ENCODE data around the gene SFSWAP. TPM values are rescaled to one million over a fixed set of nuclear protein-coding genes. Genes with fewer than 3 reads are reported as not detected.

SFSWAP gene
- total and polyA plus RNA-seq, 2 of the 13 experiments (the other 11 are each of a cell fraction or from before 2014, with no cell fraction given) = 17.1 to 27.7 TPM

DNA sequence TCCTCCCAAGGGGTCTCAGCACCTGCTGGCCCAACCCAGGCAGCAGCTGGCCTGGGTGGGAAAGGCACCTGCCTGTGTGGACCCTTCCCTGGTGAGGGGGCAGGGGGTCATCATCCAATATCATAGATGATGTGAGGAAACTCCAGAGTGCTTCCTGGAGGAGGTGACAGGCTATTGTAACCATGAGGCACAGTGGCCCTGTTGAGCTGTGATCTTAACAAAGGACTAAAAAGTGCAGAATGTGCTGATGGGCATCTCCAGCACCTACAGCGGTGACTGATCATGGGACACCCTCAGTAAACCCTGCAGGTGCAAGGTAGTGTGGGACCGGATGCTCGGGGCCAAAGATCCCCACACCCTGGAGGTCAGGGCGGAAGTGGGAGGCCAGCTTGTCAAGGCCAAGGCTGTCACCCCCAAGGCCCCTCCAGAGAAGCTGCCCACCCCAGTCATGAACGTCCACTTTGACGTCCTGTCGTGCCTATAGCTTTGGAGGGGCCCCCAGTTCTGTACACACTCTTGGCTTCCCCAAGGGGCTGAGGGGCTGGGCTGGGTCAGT is 124.8 kb downstream of the SFSWAP start:
- peak overlapping the region; percentile 26; the same call in 1 of the 2 replicates for H3K4me2 ChIP-seq (ENCODE audit: low read depth, low read length)
- DNase-seq (ENCODE audit: low spot score) = no peak
- ChIA-PET CTCF (ENCODE audit: low intra/inter-chr PET ratio, low total read pairs) (interaction anchor here (0.6 to 1.6 kb wide), 2 partner anchors 166 to 720 kb away, joined by 3 to 6 read pairs; no protein-coding TSS in a partner anchor), POLR2A (interaction anchor here (0.9 to 1.8 kb wide), 2 partner anchors 25 to 27 kb away, joined by 3 to 4 read pairs; no protein-coding TSS in a partner anchor)
- FAIRE-seq = no peak
- no peak for ATAC-seq
- intact Hi-C loops (cut with micrococcal nuclease; ENCODE audit: unreplicated experiment) (loop anchor here (10.0 kb wide), 4 partner anchors 59 to 731 kb away; partner anchors contain the start of genes PUS1 and ULK1), in situ Hi-C loops (cut with HindIII; ENCODE audit: extremely low pct_ligation_motif_present, low pct_unique_long_range_greater_than_20kb) (loop anchor here (10.0 to 25.0 kb wide), 2 partner anchors 221 to 723 kb away; no protein-coding TSS in a partner anchor)
- peaks cover 2 to 20% of the 10 kb centered on the region in 2 experiments for H3K27me3 ChIP-seq (ENCODE audit: control insufficient read depth in 1 of 2, insufficient read depth in 2 of 2, low read length in 2 of 2)
- 45% methylated on average over 2 of the region's 7 CpGs for WGBS (ENCODE audit: low lambda C conversion rate)
- no peak overlapping the region for H3K27ac ChIP-seq (ENCODE audit: extremely low read length, insufficient read depth, low read length)
- no peak overlapping the region for H2AFZ ChIP-seq (ENCODE audit: low read length)
- no peak overlapping the region for H3K4me3 ChIP-seq (replicated peaks in 1 of 3; ENCODE audit: insufficient read depth in 1 of 3, low read depth in 2 of 3, low read length in 3 of 3)
- BruUV-seq (replicated peaks) = no TSS peak
- TF ChIP-seq MLLT10 (CRISPR knock-in tag; IDR thresholded peaks at IDR 0.05) = no peak
- no peak for TF ChIP-seq EHMT2 (IDR thresholded peaks at IDR 0.05; ENCODE audit: borderline replicate concordance, low read depth, low read length)
- no peak for TF ChIP-seq NFE2L1 (CRISPR knock-in tag; IDR thresholded peaks at IDR 0.05; ENCODE audit: borderline replicate concordance)
- no peak for TF ChIP-seq GABPA (IDR thresholded peaks at IDR 0.05; ENCODE audit: low read depth, low read length)
- TF ChIP-seq GABPA (CRISPR knock-in tag; IDR thresholded peaks at IDR 0.05; ENCODE audit: low read depth) = peak; percentile 51
- TF ChIP-seq CHD2 (IDR thresholded peaks at IDR 0.05; ENCODE audit: low read depth, low read length) = no peak
- TF ChIP-seq, protein P1, sequence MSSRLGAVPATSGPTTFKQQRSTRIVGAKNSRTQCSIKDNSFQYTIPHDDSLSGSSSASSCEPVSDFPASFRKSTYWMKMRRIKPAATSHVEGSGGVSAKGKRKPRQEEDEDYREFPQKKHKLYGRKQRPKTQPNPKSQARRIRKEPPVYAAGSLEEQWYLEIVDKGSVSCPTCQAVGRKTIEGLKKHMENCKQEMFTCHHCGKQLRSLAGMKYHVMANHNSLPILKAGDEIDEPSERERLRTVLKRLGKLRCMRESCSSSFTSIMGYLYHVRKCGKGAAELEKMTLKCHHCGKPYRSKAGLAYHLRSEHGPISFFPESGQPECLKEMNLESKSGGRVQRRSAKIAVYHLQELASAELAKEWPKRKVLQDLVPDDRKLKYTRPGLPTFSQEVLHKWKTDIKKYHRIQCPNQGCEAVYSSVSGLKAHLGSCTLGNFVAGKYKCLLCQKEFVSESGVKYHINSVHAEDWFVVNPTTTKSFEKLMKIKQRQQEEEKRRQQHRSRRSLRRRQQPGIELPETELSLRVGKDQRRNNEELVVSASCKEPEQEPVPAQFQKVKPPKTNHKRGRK (CRISPR knock-in tag; IDR thresholded peaks at IDR 0.05) = no peak
- TF ChIP-seq RFX3 (CRISPR knock-in tag; IDR thresholded peaks at IDR 0.05) = no peak
- TF ChIP-seq NFE2L2 (IDR thresholded peaks at IDR 0.05; ENCODE audit: low read length) = no peak
- TF ChIP-seq ZNF772 (CRISPR knock-in tag; IDR thresholded peaks at IDR 0.05) = 0 out of 2 replicates have a peak, but pooled peaks have one; percentile 14
- TF ChIP-seq KLF11 (CRISPR knock-in tag; IDR thresholded peaks at IDR 0.05) = no peak
- TF ChIP-seq ZNF224 (CRISPR knock-in tag; IDR thresholded peaks at IDR 0.05) = no peak
- peak; percentile 56 for TF ChIP-seq ZFP36 (IDR thresholded peaks at IDR 0.05; ENCODE audit: borderline replicate concordance, low read depth, low read length, partially characterized antibody)
- no peak; the same call in 1 of the 2 replicates for TF ChIP-seq GABPB1 (CRISPR knock-in tag; IDR thresholded peaks at IDR 0.05)
- no peak for TF ChIP-seq ZKSCAN5 (CRISPR knock-in tag; IDR thresholded peaks at IDR 0.05)
- TF ChIP-seq, protein P2, sequence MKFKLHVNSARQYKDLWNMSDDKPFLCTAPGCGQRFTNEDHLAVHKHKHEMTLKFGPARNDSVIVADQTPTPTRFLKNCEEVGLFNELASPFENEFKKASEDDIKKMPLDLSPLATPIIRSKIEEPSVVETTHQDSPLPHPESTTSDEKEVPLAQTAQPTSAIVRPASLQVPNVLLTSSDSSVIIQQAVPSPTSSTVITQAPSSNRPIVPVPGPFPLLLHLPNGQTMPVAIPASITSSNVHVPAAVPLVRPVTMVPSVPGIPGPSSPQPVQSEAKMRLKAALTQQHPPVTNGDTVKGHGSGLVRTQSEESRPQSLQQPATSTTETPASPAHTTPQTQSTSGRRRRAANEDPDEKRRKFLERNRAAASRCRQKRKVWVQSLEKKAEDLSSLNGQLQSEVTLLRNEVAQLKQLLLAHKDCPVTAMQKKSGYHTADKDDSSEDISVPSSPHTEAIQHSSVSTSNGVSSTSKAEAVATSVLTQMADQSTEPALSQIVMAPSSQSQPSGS (CRISPR knock-in tag; IDR thresholded peaks at IDR 0.05) = no peak
- TF ChIP-seq, protein P3, sequence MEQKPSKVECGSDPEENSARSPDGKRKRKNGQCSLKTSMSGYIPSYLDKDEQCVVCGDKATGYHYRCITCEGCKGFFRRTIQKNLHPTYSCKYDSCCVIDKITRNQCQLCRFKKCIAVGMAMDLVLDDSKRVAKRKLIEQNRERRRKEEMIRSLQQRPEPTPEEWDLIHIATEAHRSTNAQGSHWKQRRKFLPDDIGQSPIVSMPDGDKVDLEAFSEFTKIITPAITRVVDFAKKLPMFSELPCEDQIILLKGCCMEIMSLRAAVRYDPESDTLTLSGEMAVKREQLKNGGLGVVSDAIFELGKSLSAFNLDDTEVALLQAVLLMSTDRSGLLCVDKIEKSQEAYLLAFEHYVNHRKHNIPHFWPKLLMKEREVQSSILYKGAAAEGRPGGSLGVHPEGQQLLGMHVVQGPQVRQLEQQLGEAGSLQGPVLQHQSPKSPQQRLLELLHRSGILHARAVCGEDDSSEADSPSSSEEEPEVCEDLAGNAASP (CRISPR knock-in tag; IDR thresholded peaks at IDR 0.05; ENCODE audit: borderline replicate concordance) = no peak
- peaks cover 40% of the 10 kb centered on the region for H3K4me1 ChIP-seq (ENCODE audit: insufficient read depth, low read length)
- H3K9me3 ChIP-seq (ENCODE audit: low read length) = no peaks in the 10 kb centered on the region
- no peaks in the 10 kb centered on the region for H4K20me1 ChIP-seq (ENCODE audit: insufficient read depth, low read length)
- H3K36me3 ChIP-seq (replicated peaks in 1 of 2; ENCODE audit: control insufficient read depth in 1 of 2, insufficient read depth in 2 of 2, low read length in 2 of 2) = no peaks in the 10 kb centered on the region
- H3K79me2 ChIP-seq (ENCODE audit: insufficient read depth, low read length) = no peaks in the 10 kb centered on the region
- H3K9ac ChIP-seq (ENCODE audit: insufficient read depth, low read depth, low read length) = no peak overlapping the region
